SH-SY5Y (cell line): ENCODE data around the gene PCP4.

Experiments
- GATA2 ChIP-seq: IDR thresholded peaks from 2 replicates; pipeline ENCODE4 v1.6.1; 2011; ENCODE audit warnings: mild to moderate bottlenecking, low read depth, low read length
- GATA3 ChIP-seq: IDR thresholded peaks from 2 replicates; pipeline ENCODE4 v1.6.1; 2011; ENCODE audit warnings: low read depth, mild to moderate bottlenecking, low read length, moderate library complexity

The PCP4 gene

GRCh38 chr21:39924577-39925308 is 57.5 kb downstream of the PCP4 start:
- TF ChIP-seq GATA3 (no peak), GATA2 (no peak)

DNA sequence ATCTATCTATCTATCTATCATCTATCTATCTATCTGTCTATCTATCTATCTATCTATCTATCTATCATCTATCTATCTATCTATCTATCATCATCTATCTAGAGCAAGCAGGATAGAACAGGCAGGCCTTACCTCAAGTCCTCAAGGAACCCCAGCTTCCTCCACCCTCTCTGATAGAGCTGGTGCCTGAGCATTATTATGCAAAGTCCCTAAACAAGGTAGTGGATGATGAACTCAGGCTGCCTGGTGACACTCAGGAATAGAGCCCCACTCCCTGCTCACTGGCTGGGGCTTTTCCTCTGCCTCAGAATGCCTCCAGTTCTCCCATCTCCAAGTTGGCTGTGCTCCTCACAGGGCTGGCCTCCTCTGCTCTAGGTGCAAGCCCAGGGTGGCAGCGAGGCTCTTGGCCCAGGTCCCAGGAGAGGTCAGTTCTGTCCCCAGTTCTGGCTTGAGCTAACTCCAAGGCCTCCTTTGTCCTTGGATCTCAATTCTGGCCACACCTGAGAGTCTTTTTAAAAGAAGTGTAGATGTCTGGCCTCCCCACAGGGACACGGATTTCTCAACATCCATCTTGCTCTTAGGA is 60.2 kb downstream of the PCP4 start:
- TF ChIP-seq GATA3 = no peak
- no peak for TF ChIP-seq GATA2

DNA sequence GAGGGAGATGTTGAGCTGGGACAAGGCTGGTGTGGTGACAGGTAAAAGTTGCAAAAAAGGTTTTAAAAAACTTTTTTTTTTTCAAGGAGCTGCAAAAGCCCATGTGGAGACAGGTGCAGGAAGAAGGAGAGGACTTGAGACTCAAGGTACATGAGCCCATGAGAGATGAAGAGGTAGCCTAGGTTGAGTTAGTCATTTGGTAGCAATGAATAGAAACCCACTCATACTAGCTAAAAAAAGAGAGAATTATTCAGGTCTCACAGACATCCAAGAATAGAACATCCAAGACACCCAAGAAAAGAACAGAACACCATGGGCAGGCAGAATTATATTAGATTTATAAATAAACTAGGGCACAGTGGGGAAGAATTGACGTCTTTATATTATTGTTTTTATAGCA is 65.1 kb downstream of the PCP4 start:
- no peak for TF ChIP-seq GATA2
- TF ChIP-seq GATA3 = no peak

DNA sequence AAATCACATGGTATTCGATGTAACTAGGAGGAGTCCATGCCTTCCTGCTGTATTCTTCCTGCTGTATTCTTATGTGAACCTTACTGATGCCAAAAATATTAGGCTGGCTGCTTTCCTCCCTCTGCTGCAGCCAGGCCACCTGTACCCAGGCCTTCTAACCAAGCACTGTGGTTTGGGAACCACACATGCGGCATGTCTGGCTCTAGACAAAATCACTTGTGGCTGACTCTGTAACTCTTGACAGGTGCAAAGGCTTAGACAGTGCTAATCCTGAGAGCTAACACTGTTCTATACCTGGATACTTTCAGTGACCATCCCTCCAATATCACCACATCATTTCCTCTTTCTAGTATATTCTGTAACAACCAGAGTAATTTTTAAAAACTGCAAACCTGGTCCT is 67.7 kb downstream of the PCP4 start:
- TF ChIP-seq GATA2 (no peak), GATA3 (no peak)

DNA sequence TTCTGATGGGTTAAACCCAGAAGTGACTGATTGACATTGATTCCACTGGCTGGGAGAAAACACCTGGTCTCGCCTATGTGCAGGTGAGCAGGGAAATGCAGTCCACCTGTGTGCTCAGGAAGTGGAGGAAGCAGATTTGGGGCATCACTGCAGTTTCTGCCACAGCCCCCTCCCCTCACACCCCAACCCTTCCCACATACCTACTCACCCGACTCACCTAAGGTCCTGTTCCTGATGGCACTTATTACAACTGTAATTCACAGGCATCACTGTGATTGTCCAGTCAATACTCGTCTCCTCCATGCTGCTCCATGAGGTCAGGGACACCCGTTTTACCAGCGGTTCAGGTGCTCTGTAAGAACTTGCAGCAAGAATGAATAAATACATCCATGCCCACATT is 68.5 kb downstream of the PCP4 start:
- TF ChIP-seq GATA3 (no peak), GATA2 (no peak)

- TF ChIP-seq GATA3 = no peak
- TF ChIP-seq GATA2 = no peak
Measured at GRCh38 chr21:39938086-39938625, 70.9 kb downstream of the PCP4 start.

DNA sequence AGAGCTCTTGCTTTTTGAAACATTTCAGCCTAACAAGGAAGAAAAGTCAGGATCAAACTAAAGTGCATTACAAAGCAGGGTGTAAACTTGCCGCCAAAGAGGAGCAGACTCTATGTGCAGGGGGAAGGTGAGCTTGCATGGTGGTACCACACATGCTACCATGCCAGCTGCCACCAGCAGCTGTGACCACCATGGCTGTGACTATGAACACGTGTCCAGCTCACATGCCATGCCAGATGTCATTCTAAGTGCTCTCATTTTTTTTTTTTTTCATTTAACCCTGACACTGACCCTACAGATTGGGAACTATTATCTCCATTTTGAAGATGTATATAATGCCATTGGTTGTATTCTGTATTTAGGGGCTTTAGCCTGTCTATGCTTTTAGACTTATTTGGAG is 79.0 kb downstream of the PCP4 start:
- TF ChIP-seq GATA2 = no peak
- TF ChIP-seq GATA3 = no peak

DNA sequence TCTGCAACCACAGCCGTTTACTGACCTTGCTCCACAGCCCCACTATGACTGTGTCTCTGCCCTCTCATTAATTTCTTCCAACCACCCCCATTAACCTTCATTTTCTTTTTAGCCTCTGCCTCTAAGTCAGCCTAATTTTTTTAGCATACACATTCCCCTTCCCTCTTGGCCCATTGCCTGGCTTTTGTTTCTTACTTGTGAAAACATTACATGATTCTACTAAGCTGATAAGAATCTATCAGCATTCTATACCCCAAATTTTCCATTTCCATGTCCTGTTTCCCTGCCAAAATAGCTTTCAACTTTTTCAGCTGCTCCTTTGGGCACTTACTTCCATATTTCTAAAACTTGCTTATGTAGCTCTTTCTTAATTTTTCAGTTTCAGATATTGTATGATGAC is 79.8 kb downstream of the PCP4 start:
- no peak for TF ChIP-seq GATA3
- peak; percentile 36; the same call in 1 of the 2 replicates for TF ChIP-seq GATA2

GRCh38 chr21:39951183-39952101 is 84.2 kb downstream of the PCP4 start:
- TF ChIP-seq GATA2 (no peak), GATA3 (no peak)

DNA sequence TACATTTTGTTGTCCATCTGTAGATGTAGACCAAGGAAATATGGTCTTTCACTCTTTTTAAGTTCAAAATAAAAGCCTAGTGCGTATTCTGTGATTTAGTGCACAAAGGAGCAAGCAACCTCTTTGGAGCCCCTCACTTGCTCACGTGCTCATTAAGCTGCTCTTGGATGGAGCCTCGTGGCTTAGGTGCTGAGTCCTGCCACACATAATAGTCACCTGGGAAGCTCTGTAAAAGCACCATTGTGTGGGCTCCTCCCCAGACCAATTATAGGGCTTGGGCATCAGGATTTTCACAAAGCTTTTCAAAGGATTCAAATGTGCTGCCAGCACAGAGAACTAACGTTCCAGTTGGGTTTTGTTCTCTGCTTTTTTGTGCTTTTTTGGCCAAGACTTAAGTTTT is 85.0 kb downstream of the PCP4 start:
- TF ChIP-seq GATA2 (no peak), GATA3 (no peak)

GRCh38 chr21:39954570-39954969 is 87.3 kb downstream of the PCP4 start:
- TF ChIP-seq GATA3 = no peak
- TF ChIP-seq GATA2 = no peak

DNA sequence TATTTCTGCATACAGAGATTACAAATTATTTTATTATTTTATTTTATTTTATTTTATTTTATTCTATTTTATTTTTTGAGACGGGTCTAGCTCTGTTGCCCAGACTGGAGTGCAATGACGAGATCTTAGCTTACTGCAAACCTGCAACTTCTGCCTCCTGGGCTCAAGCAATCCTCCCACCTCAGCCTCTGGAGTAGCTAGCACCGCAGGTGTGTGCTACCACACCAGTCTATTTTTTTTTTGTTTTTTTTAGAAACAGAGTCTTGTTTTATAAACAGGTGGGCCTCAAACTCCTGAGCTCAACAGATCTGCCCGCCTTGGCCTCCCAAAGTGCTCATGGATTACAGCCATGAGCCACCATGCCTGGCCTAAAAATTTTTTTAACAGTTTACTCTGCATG is 88.1 kb downstream of the PCP4 start:
- TF ChIP-seq GATA3 = no peak
- no peak for TF ChIP-seq GATA2

DNA sequence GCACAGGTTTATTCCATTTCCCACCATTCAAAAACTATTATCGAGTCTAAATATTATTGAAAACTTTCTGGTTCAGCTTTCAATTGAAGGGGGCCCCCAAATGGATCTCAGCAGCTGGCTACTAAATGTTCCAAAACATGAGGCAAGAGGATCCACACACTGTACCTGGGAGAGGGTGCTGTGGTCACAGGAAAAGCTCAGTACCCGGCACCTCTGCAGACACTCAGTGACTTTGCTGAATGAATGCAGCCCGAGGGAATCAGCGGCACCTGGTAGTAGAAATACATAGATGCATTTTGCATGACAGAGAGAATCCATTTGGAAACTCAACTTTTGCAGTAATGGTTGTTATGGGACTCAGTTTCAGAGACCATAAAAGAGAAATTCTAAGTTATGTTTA is 89.3 kb downstream of the PCP4 start:
- no peak for TF ChIP-seq GATA3
- no peak for TF ChIP-seq GATA2

DNA sequence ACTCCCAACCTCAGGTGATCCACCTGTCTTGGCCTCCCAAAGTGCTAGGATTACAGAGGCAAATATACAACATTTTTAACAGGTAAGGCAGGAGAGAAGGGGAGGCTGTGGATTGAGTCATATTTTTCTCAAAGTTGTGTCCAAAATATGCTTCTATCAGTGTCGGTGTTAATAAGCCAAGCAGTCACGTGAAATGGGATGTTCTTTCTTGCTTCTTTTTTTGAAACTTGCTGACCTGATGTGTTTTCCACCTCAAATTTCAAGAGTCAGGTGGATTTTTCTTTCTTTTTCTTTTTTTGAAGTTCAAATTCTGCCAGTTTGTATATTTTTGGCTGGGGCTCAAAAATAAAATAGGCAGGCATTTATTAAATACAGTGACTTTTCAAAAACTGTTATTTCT is 91.5 kb downstream of the PCP4 start:
- TF ChIP-seq GATA2 = no peak
- TF ChIP-seq GATA3 = no peak

- TF ChIP-seq GATA3 (no peak), GATA2 (no peak)
Measured at GRCh38 chr21:39961251-39961650, 94.0 kb downstream of the PCP4 start.
